Heart left ventricle (tissue), 13 donors: ENCODE data around the gene WNT10A.

Source experiments
- CTCF ChIP-seq, 12 donors: fragments of 200-600 bp; sonication (generic) in 4 of 12; IDR thresholded peaks; one replicate each; pipeline versions ENCODE4 v1.5.0 to v1.8.0; 2018 to 2022; ENCODE audit warnings: antibody characterized with exemption in 12 of 12, mild to moderate bottlenecking in 5 of 12
- POLR2A ChIP-seq, 2 donors: fragments of 450-650 bp; IDR thresholded peaks; one replicate each; pipeline ENCODE4 v1.6.1; 2017; ENCODE audit warnings: antibody characterized with exemption in 2 of 2, mild to moderate bottlenecking in 2 of 2, moderate library complexity in 2 of 2
- donor health status: ischemic (EF 13 %, LVEDD 7.1; RV severe dilation, severe dysfunction).
- donor health status: DM: no; HTN: yes; CAD: no.
- donor health status: DM: no; HTN: no; CAD: no.
- donor health status: ischemic (EF 25% LVEDD 6.9; RV normal size, moderate dysfunction).
- donor health status: ischemic (EF 25% LVEDD 5.7; RV mildly dilated, moderate dysfunction).
- donor health status: ischemic (EF 35%, LVEDD 5.7; RV mildly dilated, moderate dysfunction).
- donor health status: nonischemic (EF 11% LVEDD 7.7; RV severe dilation, severe dysfunction).
- donor health status: DM: yes; HTN: yes; CAD: no.
- donor health status: PGD.
- donor health status: ischemic (EF 29% LVEDD 5.4; RV normal size, mild dysfunction).
- donor health status: nonischemic (EF 23%, LVEDD 6.1; RV moderate dilation, normal function).

DNA sequence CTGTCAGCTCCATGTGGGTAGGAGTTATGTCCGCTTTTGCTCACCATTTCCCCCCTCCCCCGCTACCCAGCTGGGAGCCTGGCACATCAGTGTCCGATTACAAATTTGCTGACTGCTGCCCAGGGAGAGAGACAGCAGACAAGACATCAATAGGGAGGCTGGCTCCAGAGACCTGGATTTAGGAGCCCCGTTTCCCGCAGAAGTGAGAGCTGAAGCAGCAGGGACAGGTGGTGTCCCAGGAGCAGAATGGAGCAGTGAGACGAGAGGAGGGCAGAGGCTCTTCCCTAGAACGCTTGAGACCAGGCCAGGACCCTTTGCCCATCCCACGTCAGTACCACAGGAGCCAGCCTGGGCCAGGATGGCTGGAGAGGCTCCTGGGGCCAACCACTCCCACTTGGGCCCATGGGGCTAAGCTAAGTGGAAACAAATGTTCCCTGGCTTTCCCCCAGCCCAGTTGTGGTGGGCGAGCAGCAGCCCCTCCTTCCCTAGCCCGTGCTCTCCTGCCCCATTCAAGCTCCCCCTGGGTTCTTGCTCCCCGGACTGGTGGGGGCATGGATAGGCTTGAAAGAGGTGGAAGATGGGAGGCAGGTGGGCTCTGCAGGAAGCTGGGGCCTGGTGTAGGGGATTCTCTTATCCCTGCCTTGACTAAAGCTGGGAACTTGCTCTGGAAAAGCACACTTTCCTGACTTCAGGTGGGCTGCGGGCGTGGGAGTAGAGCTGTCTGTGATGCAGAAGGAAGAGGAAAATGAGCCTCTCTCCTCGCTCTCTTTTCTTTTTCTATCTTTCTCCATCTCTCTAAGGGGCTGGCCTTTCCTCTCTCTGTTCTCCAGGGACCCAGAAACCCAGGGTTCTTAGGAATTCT lies 25.1 kb upstream of the WNT10A start:
- TF ChIP-seq POLR2A (IDR thresholded peaks at IDR 0.05): no peak
- TF ChIP-seq CTCF (IDR thresholded peaks at IDR 0.05): no peak
